ENCODE measurements around the gene TNN. TPM values are rescaled to one million over a fixed set of nuclear protein-coding genes. Genes with fewer than 3 reads are reported as not detected.

TNN gene
- total and polyA plus RNA-seq, 7 donors: 0.03 to 0.36 (median 0.28) TPM; not detected in 2

DNA sequence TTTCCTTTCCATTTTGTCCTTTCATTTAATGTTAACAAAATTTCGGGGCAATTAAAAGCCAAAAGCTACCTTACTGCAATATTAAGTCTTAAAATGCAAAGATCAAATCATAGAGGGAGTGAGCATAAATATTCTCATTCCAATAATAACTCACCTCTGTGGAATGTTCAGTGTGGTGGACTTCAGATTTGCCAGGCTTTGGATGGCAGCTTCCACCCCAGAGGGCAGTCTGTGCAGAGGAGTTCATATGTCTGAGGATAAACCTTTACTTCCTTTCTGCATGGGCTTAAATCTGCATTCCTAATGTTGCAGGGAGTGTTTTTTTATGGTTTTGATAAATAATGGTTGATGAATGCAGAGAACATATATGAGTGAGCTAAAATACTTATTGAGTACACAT, 108.6 kb downstream of the TNN start:
- no peak for TF ChIP-seq POLR2AphosphoS5 (IDR thresholded peaks at IDR 0.05)
- TF ChIP-seq EP300 (IDR thresholded peaks at IDR 0.05): no peak
- TF ChIP-seq CTCF (IDR thresholded peaks at IDR 0.05): no peak
- no peak for TF ChIP-seq POLR2A (IDR thresholded peaks at IDR 0.05)
- DNase-seq: no peak
- Histone ChIP-seq H3K27me3 (no peaks in the 10 kb centered on the region), H3K4me1 (no peaks in the 10 kb centered on the region), H3K4me3 (no peak overlapping the region), H3K36me3 (no peaks in the 10 kb centered on the region), H3K9me3 (no peaks in the 10 kb centered on the region), H3K27ac (no peak overlapping the region)
- intact Hi-C loops (cut with DNase I): no loop called here
- 93 to 97% methylated on average over 1 of the region's 1 CpG for WGBS, 2 donors

GRCh38 chr1:175178056-175178455, 110.4 kb downstream of the TNN start:
- H3K9me3 ChIP-seq: no peaks in the 10 kb centered on the region
- no peak for DNase-seq
- no peak overlapping the region for H3K4me3 ChIP-seq
- intact Hi-C loops (cut with DNase I): no loop called here
- no peak overlapping the region for H3K27ac ChIP-seq
- no peaks in the 10 kb centered on the region for H3K27me3 ChIP-seq
- no peaks in the 10 kb centered on the region for H3K36me3 ChIP-seq
- 97 to 98% methylated on average over 1 of the region's 1 CpG for WGBS, 2 donors
- no peak for TF ChIP-seq EP300 (IDR thresholded peaks at IDR 0.05)
- no peak for TF ChIP-seq POLR2AphosphoS5 (IDR thresholded peaks at IDR 0.05)
- TF ChIP-seq POLR2A (IDR thresholded peaks at IDR 0.05): no peak
- TF ChIP-seq CTCF (IDR thresholded peaks at IDR 0.05): no peak
- H3K4me1 ChIP-seq: no peaks in the 10 kb centered on the region

GRCh38 chr1:175178456-175178855, 110.8 kb downstream of the TNN start:
- Histone ChIP-seq H3K4me3 (no peak overlapping the region), H3K36me3 (no peaks in the 10 kb centered on the region), H3K9me3 (no peaks in the 10 kb centered on the region), H3K27ac (no peak overlapping the region), H3K4me1 (no peaks in the 10 kb centered on the region), H3K27me3 (no peaks in the 10 kb centered on the region)
- no peak for DNase-seq
- intact Hi-C loops (cut with DNase I): no loop called here
- WGBS, 2 donors: 91% methylated on average over 3 of the region's 3 CpGs
- TF ChIP-seq POLR2A (IDR thresholded peaks at IDR 0.05) (no peak), EP300 (IDR thresholded peaks at IDR 0.05) (no peak), CTCF (IDR thresholded peaks at IDR 0.05) (no peak), POLR2AphosphoS5 (IDR thresholded peaks at IDR 0.05) (no peak)

GRCh38 chr1:175179837-175180590, 112.4 kb downstream of the TNN start:
- 98% methylated on average over 2 of the region's 2 CpGs for WGBS, 2 donors

More at GRCh38 chr1:175179837-175180590, 112.4 kb downstream of the TNN start:
- no peak overlapping the region for H3K27ac ChIP-seq
- H3K4me1 ChIP-seq: no peaks in the 10 kb centered on the region
- no peak for DNase-seq
- H3K4me3 ChIP-seq: no peak overlapping the region
- no peaks in the 10 kb centered on the region for H3K27me3 ChIP-seq
- H3K9me3 ChIP-seq: no peaks in the 10 kb centered on the region
- TF ChIP-seq POLR2AphosphoS5 (IDR thresholded peaks at IDR 0.05): no peak
- TF ChIP-seq CTCF (IDR thresholded peaks at IDR 0.05): no peak
- TF ChIP-seq POLR2A (IDR thresholded peaks at IDR 0.05): no peak
- TF ChIP-seq EP300 (IDR thresholded peaks at IDR 0.05): no peak
- intact Hi-C loops (cut with DNase I): no loop called here
- no peaks in the 10 kb centered on the region for H3K36me3 ChIP-seq

All from sigmoid colon (tissue), 7 donors.